ENCODE results near the gene TMEM45B. TPM values are rescaled to one million over a fixed set of nuclear protein-coding genes. Genes with fewer than 3 reads are reported as not detected.
"Not testable (repeated sequence)": the region's sequence is repeated elsewhere in the genome, so short reads cannot be mapped to it uniquely, and the experiment has no call there.

TMEM45B gene
- total RNA-seq, 4 donors from 2014 or later = not detected

DNA sequence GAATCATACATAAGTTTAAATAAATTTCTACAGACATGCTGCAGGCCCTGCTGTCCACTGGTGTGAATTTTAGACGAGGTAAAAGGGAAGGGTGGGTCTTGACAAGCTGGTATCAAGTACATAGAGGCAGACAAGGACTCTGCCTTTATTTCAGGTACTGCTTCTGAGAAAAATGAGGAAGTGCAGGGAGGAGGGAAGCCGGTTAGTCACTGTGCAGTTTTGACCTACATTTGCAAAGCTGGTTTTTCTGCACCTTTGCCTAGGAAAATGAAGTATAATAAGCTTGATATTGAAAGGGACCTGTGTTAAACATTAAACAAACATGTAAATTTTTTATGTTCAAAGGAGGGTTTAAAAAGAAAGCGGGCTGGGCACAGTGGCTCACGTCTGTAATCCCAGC lies 24.6 kb downstream of the TMEM45B start:
- DNase-seq (ENCODE audit: low spot score in 2 of 2) = no peak
- 51 to 63% methylated on average over 4 of the region's 4 CpGs for WGBS, 2 donors
- Histone ChIP-seq H3K27ac (no peak overlapping the region), H3K27me3 (no peaks in the 10 kb centered on the region), H3K4me3 (no peak overlapping the region), H3K9me3 (peaks cover 0 to 6% (median 0%) of the 10 kb centered on the region in 4 donors), H3K4me1 (no peaks in the 10 kb centered on the region), H3K36me3 (no peaks in the 10 kb centered on the region)
- TF ChIP-seq EP300 (IDR thresholded peaks at IDR 0.05) = no peak
- no peak for TF ChIP-seq POLR2A (IDR thresholded peaks at IDR 0.05)
- TF ChIP-seq, protein P1, sequence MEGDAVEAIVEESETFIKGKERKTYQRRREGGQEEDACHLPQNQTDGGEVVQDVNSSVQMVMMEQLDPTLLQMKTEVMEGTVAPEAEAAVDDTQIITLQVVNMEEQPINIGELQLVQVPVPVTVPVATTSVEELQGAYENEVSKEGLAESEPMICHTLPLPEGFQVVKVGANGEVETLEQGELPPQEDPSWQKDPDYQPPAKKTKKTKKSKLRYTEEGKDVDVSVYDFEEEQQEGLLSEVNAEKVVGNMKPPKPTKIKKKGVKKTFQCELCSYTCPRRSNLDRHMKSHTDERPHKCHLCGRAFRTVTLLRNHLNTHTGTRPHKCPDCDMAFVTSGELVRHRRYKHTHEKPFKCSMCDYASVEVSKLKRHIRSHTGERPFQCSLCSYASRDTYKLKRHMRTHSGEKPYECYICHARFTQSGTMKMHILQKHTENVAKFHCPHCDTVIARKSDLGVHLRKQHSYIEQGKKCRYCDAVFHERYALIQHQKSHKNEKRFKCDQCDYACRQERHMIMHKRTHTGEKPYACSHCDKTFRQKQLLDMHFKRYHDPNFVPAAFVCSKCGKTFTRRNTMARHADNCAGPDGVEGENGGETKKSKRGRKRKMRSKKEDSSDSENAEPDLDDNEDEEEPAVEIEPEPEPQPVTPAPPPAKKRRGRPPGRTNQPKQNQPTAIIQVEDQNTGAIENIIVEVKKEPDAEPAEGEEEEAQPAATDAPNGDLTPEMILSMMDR (IDR thresholded peaks at IDR 0.05) = no peak

DNA sequence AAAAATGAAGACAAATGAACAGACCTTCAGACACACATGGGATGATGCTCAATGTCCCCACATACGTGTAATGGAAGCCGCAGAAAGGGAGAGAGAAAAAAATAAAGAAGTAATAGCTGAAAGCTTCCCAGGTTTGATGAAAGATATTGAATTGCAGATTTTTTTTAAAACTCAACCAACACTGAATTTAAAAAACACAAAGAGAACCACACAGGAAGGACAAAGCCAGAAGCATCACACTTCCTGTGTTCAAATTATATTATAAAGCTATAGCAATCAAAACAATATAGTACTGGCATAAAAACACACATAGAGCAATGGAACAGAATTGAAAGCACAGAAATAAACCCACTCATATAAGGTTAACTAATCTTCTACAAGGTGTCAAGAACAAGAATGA lies 26.5 kb downstream of the TMEM45B start:
- Histone ChIP-seq H3K4me3 (no peak overlapping the region), H3K4me1 (no peaks in the 10 kb centered on the region), H3K9me3 (no peaks in the 10 kb centered on the region), H3K27me3 (no peaks in the 10 kb centered on the region), H3K27ac (no peak overlapping the region), H3K36me3 (no peaks in the 10 kb centered on the region)
- DNase-seq (ENCODE audit: low spot score in 2 of 2) = no peak
- TF ChIP-seq EP300 (IDR thresholded peaks at IDR 0.05) = no peak
- TF ChIP-seq POLR2A (IDR thresholded peaks at IDR 0.05) = no peak
- TF ChIP-seq, protein P1 (IDR thresholded peaks at IDR 0.05) = no peak
- WGBS, 2 donors = 94 to 97% methylated on average over 2 of the region's 2 CpGs

DNA sequence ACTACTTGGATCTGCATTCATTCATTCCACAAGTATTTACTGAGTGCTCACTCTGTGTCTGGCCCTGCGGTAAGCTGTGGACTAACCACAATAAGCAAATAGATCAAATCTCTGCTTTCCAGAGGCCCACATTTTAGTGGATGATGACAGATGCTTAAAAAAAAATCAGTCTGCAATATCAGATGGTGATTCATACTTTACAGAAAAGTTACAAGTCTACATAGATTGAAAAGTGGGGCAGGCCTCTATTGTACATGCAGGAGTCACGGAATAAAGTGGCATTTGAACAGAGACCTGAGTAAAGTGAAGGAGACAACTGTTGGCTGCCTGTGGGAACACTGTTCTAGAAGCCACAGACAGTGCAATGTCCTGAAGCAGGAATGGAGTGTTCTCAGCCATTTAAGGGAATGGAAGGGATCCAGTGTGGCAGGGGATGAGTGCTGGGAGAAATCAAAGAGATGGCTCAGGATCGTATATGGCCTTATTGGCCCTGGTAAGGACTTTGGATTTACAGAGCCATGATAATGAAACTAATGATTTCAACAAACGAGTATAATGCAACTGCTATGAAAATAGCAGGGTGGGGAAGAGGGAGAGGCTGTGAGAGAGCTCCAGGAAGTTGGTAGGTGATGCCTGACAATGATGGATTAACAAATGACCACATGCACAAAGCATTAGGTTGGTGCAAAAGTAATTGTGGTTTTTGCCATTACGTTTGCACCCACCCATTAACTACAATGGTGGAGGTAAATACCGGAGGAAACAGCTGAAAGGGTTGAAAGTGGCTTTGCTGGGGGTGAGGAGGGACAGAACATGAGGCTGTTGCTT lies 31.1 kb downstream of the TMEM45B start:
- DNase-seq (ENCODE audit: low spot score in 2 of 2) = no peak
- TF ChIP-seq EP300 (IDR thresholded peaks at IDR 0.05) = no peak
- no peak for TF ChIP-seq POLR2A (IDR thresholded peaks at IDR 0.05)
- TF ChIP-seq, protein P1 (IDR thresholded peaks at IDR 0.05) = no peak
- no peaks in the 10 kb centered on the region for H3K36me3 ChIP-seq
- no peaks in the 10 kb centered on the region for H3K9me3 ChIP-seq
- peak overlapping the region in 1 of 4 donors; percentile 26 for H3K27ac ChIP-seq
- WGBS, 2 donors = 59 to 67% methylated on average over 6 of the region's 6 CpGs
- H3K4me3 ChIP-seq = no peak overlapping the region
- no peaks in the 10 kb centered on the region for H3K27me3 ChIP-seq
- H3K4me1 ChIP-seq = no peaks in the 10 kb centered on the region

DNA sequence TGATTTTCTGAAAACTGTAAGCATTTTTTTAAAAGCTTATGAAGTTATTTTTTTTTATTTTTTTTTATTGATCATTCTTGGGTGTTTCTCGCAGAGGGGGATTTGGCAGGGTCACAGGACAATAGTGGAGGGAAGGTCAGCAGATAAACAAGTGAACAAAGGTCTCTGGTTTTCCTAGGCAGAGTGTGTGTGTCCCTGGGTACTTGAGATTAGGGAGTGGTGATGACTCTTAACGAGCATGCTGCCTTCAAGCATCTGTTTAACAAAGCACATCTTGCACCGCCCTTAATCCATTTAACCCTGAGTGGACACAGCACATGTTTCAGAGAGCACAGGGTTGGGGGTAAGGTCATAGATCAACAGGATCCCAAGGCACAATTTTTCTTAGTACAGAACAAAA lies 31.7 kb downstream of the TMEM45B start:
- 45 to 47% methylated on average over 1 to 2 of the region's 3 CpGs for WGBS, 2 donors
- not testable (repeated sequence) for H3K9me3 ChIP-seq; H3K36me3 ChIP-seq; H3K4me1 ChIP-seq; H3K27me3 ChIP-seq; H3K4me3 ChIP-seq; DNase-seq (ENCODE audit: low spot score in 2 of 2)
- H3K27ac ChIP-seq = peak overlapping the region in 1 of 4 donors; percentile 26

DNA sequence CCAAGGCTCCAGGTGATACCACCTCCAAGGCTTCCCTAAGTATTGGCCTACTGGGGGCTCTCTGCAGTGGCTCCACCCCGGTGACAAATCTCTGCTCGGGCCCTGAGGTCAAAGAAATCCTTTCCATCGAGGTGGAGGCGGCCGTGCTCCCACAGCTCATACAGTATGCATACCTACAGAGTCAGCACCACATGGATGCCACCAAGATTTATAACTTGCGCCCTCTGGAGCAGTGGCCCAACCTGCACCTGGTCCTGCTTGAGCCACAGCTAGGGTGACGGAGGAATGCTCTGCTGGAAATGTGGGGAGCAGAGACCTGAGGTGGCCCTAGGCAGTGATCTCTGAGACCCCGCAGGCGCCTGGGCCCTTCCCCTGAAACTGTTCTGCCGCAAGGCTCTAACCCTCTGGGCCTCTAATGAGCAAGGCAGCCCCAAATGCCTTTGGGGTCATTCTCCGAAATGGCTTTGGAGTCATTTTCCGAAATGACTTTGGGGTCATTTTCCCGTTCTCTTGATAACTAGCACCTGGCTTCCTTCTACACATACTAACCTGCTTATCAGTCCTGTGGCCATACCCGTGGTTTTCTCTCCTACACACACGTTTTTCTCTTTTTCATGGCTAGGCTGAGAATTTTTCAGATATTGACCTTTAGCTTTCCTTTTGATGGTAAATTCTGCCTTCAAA lies 33.9 kb downstream of the TMEM45B start:
- Histone ChIP-seq H3K27me3 (no peaks in the 10 kb centered on the region), H3K27ac (no peak overlapping the region), H3K9me3 (no peaks in the 10 kb centered on the region), H3K4me3 (no peak overlapping the region), H3K4me1 (no peaks in the 10 kb centered on the region), H3K36me3 (no peaks in the 10 kb centered on the region)
- TF ChIP-seq EP300 (IDR thresholded peaks at IDR 0.05) (no peak), POLR2A (IDR thresholded peaks at IDR 0.05) (no peak)
- TF ChIP-seq, protein P1 (IDR thresholded peaks at IDR 0.05) = no peak
- DNase-seq (ENCODE audit: low spot score in 2 of 2) = no peak
- WGBS, 2 donors = 87 to 88% methylated on average over 15 of the region's 15 CpGs
